Cardiac fibroblast (primary cell): ENCODE data around the gene H1-8.

Source experiments
- DNase-seq, 2 donors: peaks; one replicate each; pipeline versions ENCODE4 v3.0.0 to v3.0.0-alpha.2; 2010; ENCODE audit warnings: low read depth in 2 of 2
- H3K4me3 ChIP-seq, 2 donors: replicated peaks in 1 of 2; 1 replicate in 1 of 2; 2 replicates in 1 of 2; pipeline ENCODE4 v1.5.1; 2011; ENCODE audit warnings: low read depth in 2 of 2, low read length in 2 of 2, mild to moderate bottlenecking in 2 of 2, moderate library complexity in 1 of 2
- CTCF ChIP-seq: IDR thresholded peaks from one replicate; pipeline ENCODE4 v1.5.1; 2011; ENCODE audit warnings: low read depth, mild to moderate bottlenecking, low read length, inconsistent platforms

Gene H1-8

GRCh38 chr3:129564981-129565644, 22.1 kb downstream of the H1-8 start:
- no peak overlapping the region for H3K4me3 ChIP-seq
- no peak for TF ChIP-seq CTCF

GRCh38 chr3:129565902-129566301, 22.9 kb downstream of the H1-8 start:
- no peak for DNase-seq
- no peak overlapping the region for H3K4me3 ChIP-seq
- no peak for TF ChIP-seq CTCF

More at GRCh38 chr3:129564981-129565644, 22.1 kb downstream of the H1-8 start:
- no peak for DNase-seq

- H3K4me3 ChIP-seq: no peak overlapping the region
- TF ChIP-seq CTCF: no peak
- no peak for DNase-seq
Measured at GRCh38 chr3:129567176-129567705, 24.3 kb downstream of the H1-8 start.

- no peak for TF ChIP-seq CTCF
- no peak for DNase-seq
- H3K4me3 ChIP-seq: no peak overlapping the region
Measured at GRCh38 chr3:129567939-129568338, 25.0 kb downstream of the H1-8 start.

- no peak overlapping the region for H3K4me3 ChIP-seq
- DNase-seq: no peak
- TF ChIP-seq CTCF: no peak
Measured at GRCh38 chr3:129569856-129570255, 26.9 kb downstream of the H1-8 start.

- H3K4me3 ChIP-seq: no peak overlapping the region
- DNase-seq: no peak
- TF ChIP-seq CTCF: no peak
Measured at GRCh38 chr3:129571605-129572547, 28.9 kb downstream of the H1-8 start.
